Neural progenitor cell (in vitro differentiated cells): ENCODE results near the gene RTKN2. TPM values are rescaled to one million over a fixed set of nuclear protein-coding genes. Genes with fewer than 3 reads are reported as not detected.
"Not testable (repeated sequence)": the region's sequence is repeated elsewhere in the genome, so short reads cannot be mapped to it uniquely, and the experiment has no call there.

Source experiments
- DNase-seq: peaks from one replicate; pipeline ENCODE4 v3.0.0-alpha.2; 2016; ENCODE audit warnings: low spot score
- H2AFZ ChIP-seq: fragments of 200-600 bp; sonication (generic); replicated peaks from 2 replicates; pipeline ENCODE4 v1.6.1; 2016; ENCODE audit warnings: antibody characterized with exemption
- H3F3A ChIP-seq: fragments of 200-600 bp; sonication (generic); 2 replicates; pipeline ENCODE4 v1.6.1; 2016; ENCODE audit warnings: antibody characterized with exemption, low read depth
- H3K27ac ChIP-seq: fragments of 200-600 bp; sonication (generic); 2 replicates; pipeline ENCODE4 v1.5.1; 2016; ENCODE audit warnings: mild to moderate bottlenecking
- H3K27me3 ChIP-seq: fragments of 200-600 bp; sonication (generic); 2 replicates; pipeline ENCODE4 v1.6.1; 2016; ENCODE audit warnings: mild to moderate bottlenecking, moderate library complexity
- H3K36me3 ChIP-seq: fragments of 200-600 bp; sonication (generic); 2 replicates; pipeline ENCODE4 v1.5.1; 2016
- H3K4me1 ChIP-seq: fragments of 200-600 bp; sonication (generic); 2 replicates; pipeline ENCODE4 v1.6.1; 2016; ENCODE audit warnings: mixed run types
- H3K4me2 ChIP-seq: fragments of 200-600 bp; sonication (generic); 2 replicates; pipeline ENCODE4 v1.6.1; 2016
- H3K4me3 ChIP-seq: fragments of 200-600 bp; sonication (generic); 2 replicates; pipeline ENCODE4 v1.5.1; 2016
- H3K79me2 ChIP-seq: fragments of 200-600 bp; sonication (generic); 2 replicates; pipeline ENCODE4 v1.6.1; 2016; ENCODE audit warnings: low read depth
- H3K9ac ChIP-seq: fragments of 200-600 bp; sonication (generic); 2 replicates; pipeline ENCODE4 v1.6.1; 2016
- H3K9me3 ChIP-seq: fragments of 200-600 bp; sonication (generic); 2 replicates; pipeline ENCODE4 v1.5.1; 2016; ENCODE audit warnings: low read depth
- H4K20me1 ChIP-seq: fragments of 200-600 bp; sonication (generic); 2 replicates; pipeline ENCODE4 v1.6.1; 2016; ENCODE audit warnings: low read depth
- H3K27ac Mint-ChIP-seq: 3 replicates; pipeline ENCODE4 v1.8.0; 2021; ENCODE audit warnings: mixed read lengths
- H3K27me3 Mint-ChIP-seq: 2 replicates; pipeline ENCODE4 v1.8.0; 2022; ENCODE audit warnings: low read depth, mild to moderate bottlenecking, inconsistent platforms, moderate library complexity, mixed read lengths; ENCODE audit not compliant: insufficient read depth
- H3K36me3 Mint-ChIP-seq: 3 replicates; pipeline ENCODE4 v1.8.0; 2021; ENCODE audit warnings: mixed read lengths
- H3K4me1 Mint-ChIP-seq: 3 replicates; pipeline ENCODE4 v1.8.0; 2021; ENCODE audit warnings: mixed read lengths
- H3K4me3 Mint-ChIP-seq: 3 replicates; pipeline ENCODE4 v1.8.0; 2021; ENCODE audit warnings: mild to moderate bottlenecking, moderate library complexity, mixed read lengths
- H3K9me3 Mint-ChIP-seq: 3 replicates; pipeline ENCODE4 v1.8.0; 2020; ENCODE audit warnings: mixed read lengths
- CTCF ChIP-seq: fragments of 200-600 bp; sonication (generic); IDR thresholded peaks from 2 replicates; pipeline ENCODE4 v1.5.1; 2017; ENCODE audit warnings: antibody characterized with exemption, mild to moderate bottlenecking
- EZH2 ChIP-seq: fragments of 200-600 bp; sonication (generic); IDR thresholded peaks from 2 replicates; pipeline ENCODE4 v1.6.1; 2017; ENCODE audit warnings: antibody characterized with exemption, mild to moderate bottlenecking, moderate library complexity
- EZH2phosphoT487 ChIP-seq: fragments of 200-600 bp; sonication (generic); IDR thresholded peaks from 2 replicates; pipeline ENCODE4 v1.6.1; 2017; ENCODE audit warnings: antibody characterized with exemption
- total RNA-seq: library from RNA; depleted of rRNA; stranded (reverse); fragments of >200 nt; gene quantifications from 2 replicates; pipeline ENCODE4 v1.2.3, GENCODE V29; 2015; ENCODE audit warnings: low replicate concordance

The RTKN2 gene
- total RNA-seq, 1 donor from 2014 or later = 65.9 TPM

DNA sequence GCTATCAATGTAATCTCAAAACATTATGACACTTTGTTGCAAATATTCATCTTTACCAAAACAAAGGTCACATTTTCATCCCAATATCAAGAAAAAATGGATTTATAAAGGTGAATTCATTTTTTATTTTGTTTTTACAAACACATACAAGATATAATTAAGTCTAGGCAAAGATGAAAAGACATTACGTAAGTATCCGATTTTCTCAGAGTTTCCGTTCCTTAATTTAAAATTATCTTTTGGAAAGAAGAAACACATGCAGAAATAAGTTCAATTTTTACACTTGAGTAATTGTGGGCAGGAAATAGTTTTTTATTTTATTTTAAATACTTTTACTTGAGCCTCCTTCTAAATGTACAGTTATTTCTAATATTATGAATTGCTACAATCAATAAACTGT, 24.6 kb downstream of the RTKN2 start:
- Histone ChIP-seq H3K79me2 (peaks cover 29% of the 10 kb centered on the region), H3K9ac (no peak overlapping the region), H3K36me3 (no peaks in the 10 kb centered on the region), H3K9me3 (no peaks in the 10 kb centered on the region), H2AFZ (no peak overlapping the region), H3K4me1 (no peaks in the 10 kb centered on the region), H3K27me3 (no peaks in the 10 kb centered on the region), H4K20me1 (peaks cover 6% of the 10 kb centered on the region), H3K4me3 (no peak overlapping the region), H3F3A (peaks cover 12% of the 10 kb centered on the region), H3K27ac (no peak overlapping the region), H3K4me2 (no peak overlapping the region)
- Mint-ChIP-seq H3K27ac (no peak overlapping the region), H3K9me3 (no peaks in the 10 kb centered on the region), H3K36me3 (no peaks in the 10 kb centered on the region), H3K27me3 (peaks cover 2% of the 10 kb centered on the region), H3K4me3 (no peak overlapping the region), H3K4me1 (no peaks in the 10 kb centered on the region)
- TF ChIP-seq EZH2phosphoT487 = no peak
- no peak for TF ChIP-seq CTCF
- no peak for TF ChIP-seq EZH2
- DNase-seq = no peak

GRCh38 chr10:62243647-62243997, 25.0 kb downstream of the RTKN2 start:
- no peak overlapping the region for H2AFZ ChIP-seq
- no peaks in the 10 kb centered on the region for H3K36me3 ChIP-seq
- DNase-seq = no peak
- H3F3A ChIP-seq = peaks cover 12% of the 10 kb centered on the region
- H3K27ac ChIP-seq = no peak overlapping the region
- Mint-ChIP-seq H3K27ac (no peak overlapping the region), H3K36me3 (no peaks in the 10 kb centered on the region), H3K9me3 (no peaks in the 10 kb centered on the region), H3K4me1 (no peaks in the 10 kb centered on the region), H3K4me3 (no peak overlapping the region), H3K27me3 (peaks cover 2% of the 10 kb centered on the region)
- no peak overlapping the region for H3K4me3 ChIP-seq
- H3K4me2 ChIP-seq = no peak overlapping the region
- no peaks in the 10 kb centered on the region for H3K27me3 ChIP-seq
- H3K4me1 ChIP-seq = no peaks in the 10 kb centered on the region
- H3K9ac ChIP-seq = no peak overlapping the region
- no peak for TF ChIP-seq EZH2
- no peak for TF ChIP-seq EZH2phosphoT487
- no peak for TF ChIP-seq CTCF
- peaks cover 25% of the 10 kb centered on the region for H3K79me2 ChIP-seq
- H3K9me3 ChIP-seq = no peaks in the 10 kb centered on the region
- peaks cover 6% of the 10 kb centered on the region for H4K20me1 ChIP-seq

DNA sequence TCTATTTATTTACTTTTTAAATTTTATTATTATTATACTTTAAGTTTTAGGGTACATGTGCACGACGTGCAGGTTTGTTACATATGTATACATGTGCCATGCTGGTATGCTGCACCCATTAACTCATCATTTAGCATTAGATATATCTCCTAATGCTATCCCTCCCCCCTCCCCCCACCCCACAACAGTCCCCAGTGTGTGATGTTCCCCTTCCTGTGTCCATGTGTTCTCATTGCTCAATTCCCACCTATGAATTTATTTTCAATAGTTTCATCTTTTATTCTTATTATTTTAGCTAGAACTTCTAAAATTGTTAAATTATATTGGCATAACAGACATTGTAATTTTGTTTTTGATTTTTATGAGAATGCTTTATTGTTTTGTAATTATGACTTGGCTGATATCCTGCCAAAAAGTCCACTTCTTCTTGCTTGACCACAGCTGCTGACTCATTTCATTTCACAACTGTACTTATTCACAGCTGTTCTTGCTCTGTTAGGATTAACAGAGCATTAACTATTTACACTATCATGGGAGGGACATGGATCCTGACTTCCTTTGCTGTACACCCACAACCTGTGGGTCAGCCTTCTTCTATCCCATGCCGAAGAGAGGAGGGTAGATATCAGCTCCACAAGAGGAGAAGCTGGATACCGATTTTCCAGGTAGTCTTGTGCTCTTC, 25.5 kb downstream of the RTKN2 start:
- H3K4me1 ChIP-seq, H3K27me3 ChIP-seq, H3K36me3 ChIP-seq, H3K9me3 ChIP-seq, H3K27ac Mint-ChIP-seq, H3K4me3 ChIP-seq, H2AFZ ChIP-seq, H3K4me2 ChIP-seq, H3K9me3 Mint-ChIP-seq, H3K4me3 Mint-ChIP-seq, H3K27me3 Mint-ChIP-seq, H3K36me3 Mint-ChIP-seq, H3K9ac ChIP-seq, H4K20me1 ChIP-seq, DNase-seq, H3K27ac ChIP-seq, H3K4me1 Mint-ChIP-seq: not testable (repeated sequence)
- Histone ChIP-seq H3K79me2 (peaks cover 20% of the 10 kb centered on the region), H3F3A (peaks cover 12% of the 10 kb centered on the region)

GRCh38 chr10:62241521-62241920, 27.1 kb downstream of the RTKN2 start:
- not testable (repeated sequence) for H3K79me2 ChIP-seq, DNase-seq, H3K4me3 ChIP-seq, H3K4me1 Mint-ChIP-seq, H2AFZ ChIP-seq, H3K27ac Mint-ChIP-seq, H3K9me3 Mint-ChIP-seq, H3K4me2 ChIP-seq, H3K4me3 Mint-ChIP-seq, H3K36me3 ChIP-seq, H3K27me3 Mint-ChIP-seq, H3K36me3 Mint-ChIP-seq, H3K27me3 ChIP-seq, H3K27ac ChIP-seq, H3K9ac ChIP-seq, H4K20me1 ChIP-seq, H3K4me1 ChIP-seq, H3K9me3 ChIP-seq
- peaks cover 12% of the 10 kb centered on the region for H3F3A ChIP-seq
